Measurements from ENCODE around the gene HK1.

The HK1 gene

GRCh38 chr10:69318867-69319727, 40.8 kb downstream of the HK1 start (continued):
- TF ChIP-seq ZNF148 (tag by site-specific recombination; IDR thresholded peaks at IDR 0.05; ENCODE audit: borderline replicate concordance) (no peak), ZNF292 (tag by site-specific recombination; IDR thresholded peaks at IDR 0.05; ENCODE audit: borderline replicate concordance, low read depth) (no peak), ZNF23 (tag by site-specific recombination; IDR thresholded peaks at IDR 0.05; ENCODE audit: borderline replicate concordance) (no peak), ZBTB21 (tag by site-specific recombination; IDR thresholded peaks at IDR 0.05) (no peak), ZBTB8A (tag by site-specific recombination; IDR thresholded peaks at IDR 0.05) (peak; percentile 89), ZNF600 (tag by site-specific recombination; IDR thresholded peaks at IDR 0.05) (peak; percentile 70; the same call in 1 of the 2 replicates), BCL6B (tag by site-specific recombination; IDR thresholded peaks at IDR 0.05) (no peak), KLF7 (tag by site-specific recombination; IDR thresholded peaks at IDR 0.05; ENCODE audit: borderline replicate concordance) (no peak), PRDM6 (tag by site-specific recombination; IDR thresholded peaks at IDR 0.05) (no peak), ZNF341 (tag by site-specific recombination; IDR thresholded peaks at IDR 0.05; ENCODE audit: low read depth) (peak; percentile 92), ZNF624 (tag by site-specific recombination; IDR thresholded peaks at IDR 0.05) (no peak), HOXD13 (CRISPR knock-in tag; IDR thresholded peaks at IDR 0.05; ENCODE audit: borderline replicate concordance) (no peak), HOXA7 (CRISPR knock-in tag; IDR thresholded peaks at IDR 0.05; ENCODE audit: borderline replicate concordance) (no peak), TRIM28 (IDR thresholded peaks at IDR 0.05; ENCODE audit: borderline replicate concordance, low read length) (no peak), ZNF488 (tag by site-specific recombination; IDR thresholded peaks at IDR 0.05) (no peak), ZNF585B (tag by site-specific recombination; IDR thresholded peaks at IDR 0.05) (no peak), SETDB1 (IDR thresholded peaks at IDR 0.05; ENCODE audit: insufficient read length, low read length) (no peak), ZNF157 (tag by site-specific recombination; IDR thresholded peaks at IDR 0.05) (no peak), ZNF521 (tag by site-specific recombination; IDR thresholded peaks at IDR 0.05) (no peak), ZNF311 (tag by site-specific recombination; IDR thresholded peaks at IDR 0.05; ENCODE audit: borderline replicate concordance) (no peak), ZXDB (tag by site-specific recombination; IDR thresholded peaks at IDR 0.05) (peak; percentile 60; the same call in 1 of the 2 replicates), ZNF596 (tag by site-specific recombination; IDR thresholded peaks at IDR 0.05) (no peak), KLF10 (tag by site-specific recombination; IDR thresholded peaks at IDR 0.05) (no peak), OSR2 (tag by site-specific recombination; IDR thresholded peaks at IDR 0.05) (no peak), REPIN1 (tag by site-specific recombination; IDR thresholded peaks at IDR 0.05; ENCODE audit: low read depth) (no peak), ZNF211 (tag by site-specific recombination; IDR thresholded peaks at IDR 0.05; ENCODE audit: low read depth) (no peak), GFI1B (tag by site-specific recombination; IDR thresholded peaks at IDR 0.05) (no peak), ZNF529 (tag by site-specific recombination; IDR thresholded peaks at IDR 0.05; ENCODE audit: insufficient replicate concordance) (no peak), ZNF223 (tag by site-specific recombination; IDR thresholded peaks at IDR 0.05) (0 out of 2 replicates have a peak, but pooled peaks have one; percentile 15), GLI4 (tag by site-specific recombination; IDR thresholded peaks at IDR 0.05) (no peak), ZNF513 (tag by site-specific recombination; IDR thresholded peaks at IDR 0.05) (peak; percentile 78), TCF7L2 (IDR thresholded peaks at IDR 0.05; ENCODE audit: borderline replicate concordance, low read depth, low read length) (no peak), ZNF561 (tag by site-specific recombination; IDR thresholded peaks at IDR 0.05; ENCODE audit: borderline replicate concordance) (no peak), ZNF660 (tag by site-specific recombination; IDR thresholded peaks at IDR 0.05) (peak; percentile 52; the same call in 1 of the 2 replicates)

All from HEK293 (cell line).